Activated T-cell treated with anti-CD3 and anti-CD28 coated beads, Interleukin-2, amount 50 U/mL, for 72 hours (primary cell): Measurements from ENCODE around the gene SRD5A1. TPM values are rescaled to one million over a fixed set of nuclear protein-coding genes. Genes with fewer than 3 reads are reported as not detected.
"Not testable (repeated sequence)": the region's sequence is repeated elsewhere in the genome, so short reads cannot be mapped to it uniquely, and the experiment has no call there.

Experiments used
- ATAC-seq, 2 donors: fragments of 150-1000 bp; cut with Tn5 transposase; replicated peaks in 1 of 2; 2 replicates each; pipeline ENCODE4 v1.10.0; 2021; ENCODE audit warnings: moderate library complexity in 2 of 2, mild to moderate bottlenecking in 1 of 2
- DNase-seq, 2 donors: peaks; one replicate each; pipeline ENCODE4 v3.0.0; 2021 to 2022; ENCODE audit warnings: mixed read lengths in 1 of 2
- H3K27ac Mint-ChIP-seq: one replicate; pipeline ENCODE4 v1.8.0; 2022; ENCODE audit warnings: mild to moderate bottlenecking, moderate library complexity, mixed read lengths
- H3K27me3 Mint-ChIP-seq: one replicate; pipeline ENCODE4 v1.8.0; 2022; ENCODE audit warnings: low read depth, mixed read lengths
- H3K36me3 Mint-ChIP-seq, 2 donors: one replicate each; pipeline ENCODE4 v1.8.0; 2022; ENCODE audit warnings: mixed read lengths in 2 of 2, mild to moderate bottlenecking in 1 of 2; ENCODE audit not compliant: insufficient read depth in 2 of 2
- H3K4me1 Mint-ChIP-seq: one replicate; pipeline ENCODE4 v1.8.0; 2022; ENCODE audit warnings: low read depth, mixed read lengths
- H3K4me3 Mint-ChIP-seq, 2 donors: one replicate each; pipeline ENCODE4 v1.8.0; 2022; ENCODE audit warnings: mild to moderate bottlenecking in 2 of 2, mixed read lengths in 2 of 2, moderate library complexity in 2 of 2
- H3K9me3 Mint-ChIP-seq, 2 donors: one replicate each; pipeline ENCODE4 v1.8.0; 2022; ENCODE audit warnings: mixed read lengths in 2 of 2
- total RNA-seq, 2 donors: library from RNA; stranded (reverse); gene quantifications; one replicate each; pipeline ENCODE4 v1.2.3, GENCODE V29; 2022

SRD5A1 gene
- total RNA-seq, 2 donors from 2014 or later, result 16.4 to 22.8 TPM

DNA sequence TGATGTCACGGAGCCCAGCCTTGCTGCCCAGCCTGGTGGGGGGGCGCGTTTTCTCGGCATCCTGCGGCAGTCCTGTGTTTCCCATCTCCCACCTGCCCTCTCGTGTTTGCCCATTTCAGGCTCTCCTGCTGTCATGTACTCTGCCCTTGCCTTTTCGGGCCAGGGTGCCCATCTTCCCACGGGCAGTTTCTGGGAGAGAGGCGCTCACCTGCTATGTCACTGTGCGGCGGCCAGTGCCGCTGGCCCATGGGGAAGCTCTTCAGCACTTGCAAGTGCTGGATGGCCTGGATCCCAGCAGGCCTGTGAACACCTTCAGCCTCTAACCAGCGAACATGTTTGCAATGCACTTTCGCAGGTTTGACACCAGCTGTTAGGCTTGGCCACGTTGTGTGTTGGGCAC is 33.5 kb downstream of the SRD5A1 start:
- ATAC-seq (no peak), DNase-seq (no peak)
- H3K9me3 Mint-ChIP-seq, result no peaks in the 10 kb centered on the region
- H3K27me3 Mint-ChIP-seq, result no peaks in the 10 kb centered on the region
- no peaks in the 10 kb centered on the region for H3K4me1 Mint-ChIP-seq
- H3K4me3 Mint-ChIP-seq, result no peak overlapping the region
- no peak overlapping the region for H3K27ac Mint-ChIP-seq
- peaks cover 1 to 7% of the 10 kb centered on the region in 2 donors for H3K36me3 Mint-ChIP-seq

GRCh38 chr5:6667648-6668047 is 34.4 kb downstream of the SRD5A1 start:
- no peak overlapping the region for H3K4me3 Mint-ChIP-seq
- H3K36me3 Mint-ChIP-seq, result peaks cover 1 to 7% of the 10 kb centered on the region in 2 donors
- no peaks in the 10 kb centered on the region for H3K4me1 Mint-ChIP-seq
- H3K9me3 Mint-ChIP-seq, result no peaks in the 10 kb centered on the region
- ATAC-seq (no peak), DNase-seq (no peak)
- no peaks in the 10 kb centered on the region for H3K27me3 Mint-ChIP-seq
- no peak overlapping the region for H3K27ac Mint-ChIP-seq

GRCh38 chr5:6668717-6669116 is 35.5 kb downstream of the SRD5A1 start:
- DNase-seq, ATAC-seq, H3K9me3 Mint-ChIP-seq, H3K27me3 Mint-ChIP-seq, H3K4me1 Mint-ChIP-seq, H3K4me3 Mint-ChIP-seq, H3K36me3 Mint-ChIP-seq, H3K27ac Mint-ChIP-seq: not testable (repeated sequence)

- Mint-ChIP-seq H3K36me3 (peaks cover 1 to 7% of the 10 kb centered on the region in 2 donors), H3K4me3 (no peak overlapping the region), H3K27me3 (peaks cover 8% of the 10 kb centered on the region), H3K9me3 (peaks cover 0 to 4% of the 10 kb centered on the region in 2 donors), H3K27ac (no peak overlapping the region), H3K4me1 (no peaks in the 10 kb centered on the region)
- no peak for DNase-seq
- no peak for ATAC-seq
Measured at GRCh38 chr5:6673031-6673430, 39.8 kb downstream of the SRD5A1 start.

DNA sequence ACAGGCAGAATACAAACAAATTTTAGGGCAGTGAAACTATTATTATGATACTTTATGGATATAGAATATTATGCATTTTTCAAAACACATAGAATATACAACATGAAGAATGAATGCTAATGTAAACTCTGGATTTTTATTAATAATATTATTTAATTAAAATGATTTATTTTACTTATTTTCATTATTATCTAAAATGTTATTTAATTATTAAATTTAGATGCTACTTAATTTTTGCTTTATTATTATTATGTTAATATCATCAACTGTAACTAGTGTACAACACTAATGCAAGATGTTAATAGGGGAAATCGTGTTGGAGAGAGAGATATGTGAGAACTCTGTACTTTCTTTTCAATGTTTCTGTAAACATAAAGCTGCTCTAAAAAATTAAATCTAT is 40.7 kb downstream of the SRD5A1 start:
- Mint-ChIP-seq H3K27ac (no peak overlapping the region), H3K9me3 (peaks cover 0 to 4% of the 10 kb centered on the region in 2 donors), H3K4me3 (no peak overlapping the region), H3K27me3 (peaks cover 14% of the 10 kb centered on the region), H3K36me3 (peaks cover 1 to 7% of the 10 kb centered on the region in 2 donors), H3K4me1 (no peaks in the 10 kb centered on the region)
- ATAC-seq (no peak), DNase-seq (no peak)

GRCh38 chr5:6674421-6674820 is 41.2 kb downstream of the SRD5A1 start:
- Mint-ChIP-seq H3K36me3 (peaks cover 1 to 7% of the 10 kb centered on the region in 2 donors), H3K27me3 (peaks cover 16% of the 10 kb centered on the region), H3K4me1 (no peaks in the 10 kb centered on the region), H3K27ac (no peak overlapping the region), H3K9me3 (peaks cover 0 to 4% of the 10 kb centered on the region in 2 donors), H3K4me3 (no peak overlapping the region)
- DNase-seq (no peak), ATAC-seq (no peak)

- H3K27me3 Mint-ChIP-seq, result peaks cover 16% of the 10 kb centered on the region
- H3K4me1 Mint-ChIP-seq, result no peaks in the 10 kb centered on the region
- ATAC-seq (no peak), DNase-seq (no peak)
- H3K4me3 Mint-ChIP-seq, result no peak overlapping the region
- H3K27ac Mint-ChIP-seq, result no peak overlapping the region
- H3K9me3 Mint-ChIP-seq, result peaks cover 0 to 4% of the 10 kb centered on the region in 2 donors
- H3K36me3 Mint-ChIP-seq, result peaks cover 1 to 7% of the 10 kb centered on the region in 2 donors
Measured at GRCh38 chr5:6674886-6675285, 41.6 kb downstream of the SRD5A1 start.

- DNase-seq, result no peak
- Mint-ChIP-seq H3K27me3 (peaks cover 16% of the 10 kb centered on the region), H3K4me3 (no peak overlapping the region), H3K27ac (no peak overlapping the region), H3K36me3 (peaks cover 0 to 3% of the 10 kb centered on the region in 2 donors), H3K4me1 (no peaks in the 10 kb centered on the region), H3K9me3 (peaks cover 0 to 4% of the 10 kb centered on the region in 2 donors)
- no peak for ATAC-seq
Measured at GRCh38 chr5:6675784-6676491, 42.7 kb downstream of the SRD5A1 start.

- no peak overlapping the region for H3K27ac Mint-ChIP-seq
- peaks cover 2 to 6% of the 10 kb centered on the region in 2 donors for H3K9me3 Mint-ChIP-seq
- H3K4me3 Mint-ChIP-seq, result no peak overlapping the region
- H3K36me3 Mint-ChIP-seq, result peaks cover 0 to 2% of the 10 kb centered on the region in 2 donors
- DNase-seq (no peak), ATAC-seq (no peak)
- H3K4me1 Mint-ChIP-seq, result no peaks in the 10 kb centered on the region
- H3K27me3 Mint-ChIP-seq, result peaks cover 20% of the 10 kb centered on the region
Measured at GRCh38 chr5:6676702-6677101, 43.5 kb downstream of the SRD5A1 start.

GRCh38 chr5:6678385-6678784 is 45.1 kb downstream of the SRD5A1 start:
- Mint-ChIP-seq H3K9me3 (peaks cover 2 to 7% of the 10 kb centered on the region in 2 donors), H3K27me3 (peaks cover 26% of the 10 kb centered on the region), H3K27ac (no peak overlapping the region), H3K4me3 (no peak overlapping the region), H3K36me3 (peaks cover 0 to 2% of the 10 kb centered on the region in 2 donors), H3K4me1 (no peaks in the 10 kb centered on the region)
- no peak for DNase-seq
- no peak for ATAC-seq

GRCh38 chr5:6680922-6681321 is 47.7 kb downstream of the SRD5A1 start:
- no peak overlapping the region for H3K27ac Mint-ChIP-seq
- peaks cover 44% of the 10 kb centered on the region for H3K27me3 Mint-ChIP-seq
- ATAC-seq (no peak), DNase-seq (no peak)
- H3K36me3 Mint-ChIP-seq, result peaks cover 0 to 2% of the 10 kb centered on the region in 2 donors
- H3K9me3 Mint-ChIP-seq, result peaks cover 2 to 3% of the 10 kb centered on the region in 2 donors
- no peaks in the 10 kb centered on the region for H3K4me1 Mint-ChIP-seq
- H3K4me3 Mint-ChIP-seq, result no peak overlapping the region

DNA sequence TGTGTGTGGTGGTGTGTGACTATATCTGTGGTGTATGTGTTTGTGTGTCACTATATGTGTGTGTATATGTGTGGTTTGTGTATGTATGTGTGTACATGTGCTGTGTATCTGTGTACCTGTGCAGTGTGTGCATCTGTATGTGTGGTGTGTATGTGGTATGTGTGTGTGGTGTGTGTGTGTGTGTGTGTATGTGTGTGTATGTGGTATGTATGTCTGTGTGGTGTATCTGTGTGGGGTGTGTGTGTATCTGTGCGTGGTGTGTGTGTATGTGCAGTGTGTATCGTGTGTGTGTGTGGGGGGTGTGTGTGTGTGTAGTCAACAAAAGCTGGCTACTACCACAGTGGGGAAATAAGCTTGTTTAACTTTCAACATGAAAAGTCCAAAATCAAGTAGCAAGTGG is 48.4 kb downstream of the SRD5A1 start:
- no peak for DNase-seq
- H3K4me3 Mint-ChIP-seq, result no peak overlapping the region
- H3K27ac Mint-ChIP-seq, result no peak overlapping the region
- peaks cover 45% of the 10 kb centered on the region for H3K27me3 Mint-ChIP-seq
- H3K4me1 Mint-ChIP-seq, result peaks cover 4% of the 10 kb centered on the region
- H3K9me3 Mint-ChIP-seq, result peaks cover 2 to 3% of the 10 kb centered on the region in 2 donors
- ATAC-seq, result no peak
- H3K36me3 Mint-ChIP-seq, result peaks cover 0 to 2% of the 10 kb centered on the region in 2 donors

DNA sequence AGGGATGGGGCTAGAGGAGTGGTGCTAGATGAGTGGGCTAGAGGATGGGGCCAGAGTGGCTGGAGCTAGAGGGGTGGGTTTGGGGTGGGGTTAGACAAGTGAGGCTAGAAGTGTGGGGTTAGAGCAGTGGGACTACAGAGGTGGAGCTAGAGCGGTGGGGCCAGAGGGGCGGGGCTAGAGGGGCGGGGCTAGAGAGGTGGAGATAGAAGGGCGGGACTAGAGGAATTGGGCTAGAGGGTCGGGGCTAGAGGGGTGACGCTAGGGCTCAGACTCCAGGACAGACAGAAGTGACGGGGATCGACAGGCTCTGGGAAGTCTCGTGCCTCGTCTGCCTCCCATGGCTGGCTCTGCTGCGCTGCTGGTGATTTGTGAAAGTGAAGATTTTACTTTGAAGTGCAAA is 49.0 kb downstream of the SRD5A1 start:
- Mint-ChIP-seq H3K9me3 (peaks cover 2 to 3% of the 10 kb centered on the region in 2 donors), H3K27me3 (peaks cover 49% of the 10 kb centered on the region), H3K4me1 (peaks cover 8% of the 10 kb centered on the region), H3K27ac (no peak overlapping the region), H3K4me3 (no peak overlapping the region), H3K36me3 (peaks cover 0 to 2% of the 10 kb centered on the region in 2 donors)
- ATAC-seq (no peak), DNase-seq (no peak)

GRCh38 chr5:6683241-6683640 is 50.0 kb downstream of the SRD5A1 start:
- Mint-ChIP-seq H3K4me1 (peaks cover 13% of the 10 kb centered on the region), H3K9me3 (peaks cover 2 to 3% of the 10 kb centered on the region in 2 donors), H3K27me3 (peaks cover 59% of the 10 kb centered on the region), H3K36me3 (peaks cover 0 to 2% of the 10 kb centered on the region in 2 donors), H3K4me3 (no peak overlapping the region), H3K27ac (no peak overlapping the region)
- ATAC-seq, result no peak
- no peak for DNase-seq
